ENCODE measurements around the gene CEP192. TPM values are rescaled to one million over a fixed set of nuclear protein-coding genes. Genes with fewer than 3 reads are reported as not detected.
"Not testable (repeated sequence)": the region's sequence is repeated elsewhere in the genome, so short reads cannot be mapped to it uniquely, and the experiment has no call there.

CEP192 gene
- total RNA-seq, 1 donor from 2014 or later = 58.7 TPM

DNA sequence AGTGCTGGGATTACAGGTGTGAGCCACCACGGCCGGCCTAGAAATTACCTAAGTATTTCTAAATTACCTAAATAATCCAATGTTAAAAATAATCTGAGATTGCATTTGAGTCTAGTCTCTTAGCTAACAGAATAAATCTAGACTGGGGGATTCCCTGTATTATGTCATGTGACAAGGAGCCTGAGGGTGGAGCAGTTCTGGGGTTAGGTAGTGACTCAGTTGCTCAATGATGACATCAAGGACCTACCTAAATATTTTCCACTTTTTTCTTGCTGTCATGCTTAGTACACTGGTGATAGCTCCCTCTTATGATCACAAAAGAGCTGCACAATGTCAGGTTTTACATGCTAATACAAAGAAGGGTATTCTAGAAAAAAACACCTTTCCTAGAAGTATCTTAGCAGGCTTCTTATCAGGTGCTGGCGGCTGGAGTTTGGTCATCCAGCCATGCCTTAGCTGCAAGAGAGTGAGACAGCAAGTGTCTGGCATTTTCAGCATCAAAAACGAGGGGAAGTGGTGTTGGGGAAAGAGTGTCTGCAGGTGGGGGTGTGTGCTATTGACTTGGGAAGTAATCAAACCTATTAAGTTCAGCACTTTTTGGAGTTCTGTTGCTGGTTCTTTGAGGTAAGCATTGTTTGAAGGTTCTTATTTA, 17.5 kb upstream of the CEP192 start:
- Mint-ChIP-seq H3K4me3 (no peak overlapping the region), H3K4me1 (no peaks in the 10 kb centered on the region), H3K9me3 (peaks cover 4% of the 10 kb centered on the region), H3K27me3 (ENCODE audit: insufficient read depth, low read depth) (peaks cover 3% of the 10 kb centered on the region), H3K27ac (no peak overlapping the region), H3K36me3 (peaks cover 48% of the 10 kb centered on the region)
- no peaks in the 10 kb centered on the region for H3K4me1 ChIP-seq
- H3F3A ChIP-seq (ENCODE audit: low read depth) = peaks cover 2% of the 10 kb centered on the region
- TF ChIP-seq EZH2phosphoT487 (IDR thresholded peaks at IDR 0.05) = no peak
- TF ChIP-seq CTCF (IDR thresholded peaks at IDR 0.05) = no peak
- no peak for TF ChIP-seq EZH2 (IDR thresholded peaks at IDR 0.05)
- peaks cover 8% of the 10 kb centered on the region for H3K79me2 ChIP-seq (ENCODE audit: low read depth)
- DNase-seq (ENCODE audit: low spot score) = no peak
- no peak overlapping the region for H2AFZ ChIP-seq (replicated peaks)
- H4K20me1 ChIP-seq (ENCODE audit: low read depth) = no peaks in the 10 kb centered on the region
- peaks cover 10% of the 10 kb centered on the region for H3K36me3 ChIP-seq
- no peak overlapping the region for H3K9ac ChIP-seq
- H3K4me2 ChIP-seq = no peak overlapping the region
- H3K27me3 ChIP-seq = no peaks in the 10 kb centered on the region
- H3K4me3 ChIP-seq = no peak overlapping the region
- no peak overlapping the region for H3K27ac ChIP-seq
- H3K9me3 ChIP-seq (ENCODE audit: low read depth) = no peaks in the 10 kb centered on the region

DNA sequence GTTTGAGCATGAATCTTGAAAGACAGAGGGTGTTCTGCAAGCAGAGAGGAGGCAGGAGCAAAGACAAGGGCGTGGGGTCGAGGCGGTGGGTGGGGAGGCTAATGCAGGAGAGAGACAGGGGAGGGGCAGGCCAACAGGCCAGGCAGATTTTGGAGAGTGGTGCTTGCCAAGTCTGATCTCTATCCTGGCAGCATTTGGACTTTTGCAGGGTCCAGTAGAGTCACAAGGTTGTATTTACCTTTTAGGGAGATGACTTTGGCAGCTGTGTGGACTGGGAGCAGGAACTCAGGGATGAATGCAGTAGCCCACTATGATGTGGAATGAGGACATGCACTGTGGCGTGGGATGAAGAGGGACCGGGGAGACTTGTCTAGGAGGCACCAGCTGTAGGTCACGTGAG, 15.7 kb upstream of the CEP192 start:
- no peaks in the 10 kb centered on the region for H3K9me3 ChIP-seq (ENCODE audit: low read depth)
- peaks cover 47% of the 10 kb centered on the region for H3K36me3 Mint-ChIP-seq
- DNase-seq (ENCODE audit: low spot score) = no peak
- H3K4me3 ChIP-seq = no peak overlapping the region
- peaks cover 3% of the 10 kb centered on the region for H3K27me3 Mint-ChIP-seq (ENCODE audit: insufficient read depth, low read depth)
- H3F3A ChIP-seq (ENCODE audit: low read depth) = peaks cover 3% of the 10 kb centered on the region
- no peak overlapping the region for H3K27ac ChIP-seq
- H3K9ac ChIP-seq = no peak overlapping the region
- no peaks in the 10 kb centered on the region for H3K4me1 ChIP-seq
- H3K4me2 ChIP-seq = no peak overlapping the region
- H3K36me3 ChIP-seq = peaks cover 10% of the 10 kb centered on the region
- H3K4me1 Mint-ChIP-seq = no peaks in the 10 kb centered on the region
- H3K79me2 ChIP-seq (ENCODE audit: low read depth) = no peaks in the 10 kb centered on the region
- no peaks in the 10 kb centered on the region for H3K27me3 ChIP-seq
- H2AFZ ChIP-seq (replicated peaks) = no peak overlapping the region
- no peaks in the 10 kb centered on the region for H4K20me1 ChIP-seq (ENCODE audit: low read depth)
- peaks cover 6% of the 10 kb centered on the region for H3K9me3 Mint-ChIP-seq
- H3K27ac Mint-ChIP-seq = peak overlapping the region; percentile 15
- no peak for TF ChIP-seq EZH2 (IDR thresholded peaks at IDR 0.05)
- no peak for TF ChIP-seq EZH2phosphoT487 (IDR thresholded peaks at IDR 0.05)
- TF ChIP-seq CTCF (IDR thresholded peaks at IDR 0.05) = no peak
- H3K4me3 Mint-ChIP-seq = no peak overlapping the region

- no peak overlapping the region for H3K4me2 ChIP-seq
- H3K9ac ChIP-seq = no peak overlapping the region
- no peak overlapping the region for H2AFZ ChIP-seq (replicated peaks)
- peaks cover 5% of the 10 kb centered on the region for H3K36me3 ChIP-seq
- H3K9me3 ChIP-seq (ENCODE audit: low read depth) = no peaks in the 10 kb centered on the region
- H3K4me1 ChIP-seq = no peaks in the 10 kb centered on the region
- peaks cover 3% of the 10 kb centered on the region for H3F3A ChIP-seq (ENCODE audit: low read depth)
- no peak for DNase-seq (ENCODE audit: low spot score)
- Mint-ChIP-seq H3K27ac (no peak overlapping the region), H3K27me3 (ENCODE audit: insufficient read depth, low read depth) (peaks cover 3% of the 10 kb centered on the region), H3K9me3 (peaks cover 7% of the 10 kb centered on the region), H3K4me1 (no peaks in the 10 kb centered on the region), H3K4me3 (no peak overlapping the region), H3K36me3 (peaks cover 40% of the 10 kb centered on the region)
- H3K27ac ChIP-seq = no peak overlapping the region
- H3K4me3 ChIP-seq = no peak overlapping the region
- H3K79me2 ChIP-seq (ENCODE audit: low read depth) = no peaks in the 10 kb centered on the region
- no peaks in the 10 kb centered on the region for H3K27me3 ChIP-seq
- no peak for TF ChIP-seq EZH2 (IDR thresholded peaks at IDR 0.05)
- TF ChIP-seq CTCF (IDR thresholded peaks at IDR 0.05) = no peak
- TF ChIP-seq EZH2phosphoT487 (IDR thresholded peaks at IDR 0.05) = no peak
- H4K20me1 ChIP-seq (ENCODE audit: low read depth) = no peaks in the 10 kb centered on the region
These were observed 14.9 kb upstream of the CEP192 start for GRCh38 chr18:12976305-12976704.

GRCh38 chr18:12980065-12980464, 11.1 kb upstream of the CEP192 start:
- not testable (repeated sequence) for H3K4me1 Mint-ChIP-seq, H3K9me3 Mint-ChIP-seq
- peaks cover 39% of the 10 kb centered on the region for H3K36me3 Mint-ChIP-seq

More at GRCh38 chr18:12980065-12980464, 11.1 kb upstream of the CEP192 start:
- H2AFZ ChIP-seq (replicated peaks); H3K9me3 ChIP-seq (ENCODE audit: low read depth); H3K27ac ChIP-seq; H3K27me3 Mint-ChIP-seq (ENCODE audit: insufficient read depth, low read depth); H3K27ac Mint-ChIP-seq; H3K9ac ChIP-seq; DNase-seq (ENCODE audit: low spot score); H3F3A ChIP-seq (ENCODE audit: low read depth); H3K4me1 ChIP-seq; H3K4me2 ChIP-seq; H3K4me3 Mint-ChIP-seq; H3K79me2 ChIP-seq (ENCODE audit: low read depth); H3K4me3 ChIP-seq; H4K20me1 ChIP-seq (ENCODE audit: low read depth); H3K27me3 ChIP-seq: not testable (repeated sequence)
- peaks cover 14% of the 10 kb centered on the region for H3K36me3 ChIP-seq
